ENCODE results near the gene R3HDM4.

The R3HDM4 gene

DNA sequence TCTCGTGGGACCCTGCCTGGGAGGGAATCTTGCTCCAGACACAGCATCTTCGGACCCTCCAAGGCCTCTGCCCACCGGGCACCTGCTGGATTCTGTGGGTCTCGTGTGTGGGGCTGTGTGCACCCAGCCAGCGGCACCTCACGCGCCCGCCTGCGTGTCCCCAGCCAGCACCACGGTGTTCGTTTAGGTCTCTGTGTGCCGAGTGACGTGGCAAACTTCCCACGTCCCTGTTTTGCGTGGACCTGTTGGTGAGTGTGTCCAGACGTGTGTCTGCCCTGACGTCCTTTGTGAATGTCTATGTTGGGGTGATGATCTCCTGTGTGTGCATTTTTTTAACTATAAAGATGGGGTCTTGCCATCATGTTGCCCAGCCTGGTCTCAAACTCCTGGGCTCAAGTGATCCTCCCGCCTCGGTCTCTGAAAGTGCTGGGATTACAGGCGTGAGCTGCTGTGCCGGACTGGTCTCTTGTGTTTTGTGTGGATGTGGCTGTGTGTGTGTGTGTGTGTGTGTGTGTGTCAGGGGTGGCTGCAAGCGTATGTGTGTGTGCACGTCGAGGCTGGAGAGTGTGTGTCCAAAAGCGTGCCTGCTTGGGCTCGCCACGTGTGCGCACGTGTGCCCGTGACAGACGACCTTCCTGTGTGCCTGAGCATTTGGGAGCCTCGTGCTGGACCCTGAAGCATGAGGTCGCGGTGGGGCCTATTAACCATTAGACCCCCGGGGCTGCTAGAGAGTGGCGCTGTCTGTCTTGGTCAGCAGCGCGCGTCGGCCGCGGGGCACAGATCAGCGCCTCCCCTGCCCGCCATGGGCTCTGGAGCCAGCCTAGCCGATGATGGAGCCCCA is 28.5 kb upstream of the R3HDM4 start:
- no peak for DNase-seq (ENCODE audit: low read depth)
- H3K4me3 ChIP-seq (ENCODE audit: control insufficient read depth, low read depth, low read length): peak overlapping the region; percentile 33
- no peak for TF ChIP-seq CTCF (IDR thresholded peaks at IDR 0.05; ENCODE audit: control insufficient read depth, insufficient read depth, low read depth, low read length, missing control alignments)

- peak overlapping the region; percentile 33 for H3K4me3 ChIP-seq (ENCODE audit: control insufficient read depth, low read depth, low read length)
Observed at GRCh38 chr19:940591-941291, 27.7 kb upstream of the R3HDM4 start.

GRCh38 chr19:939922-940321 is 26.9 kb upstream of the R3HDM4 start:
- TF ChIP-seq CTCF (IDR thresholded peaks at IDR 0.05; ENCODE audit: control insufficient read depth, insufficient read depth, low read depth, low read length, missing control alignments): no peak
- no peak overlapping the region for H3K4me3 ChIP-seq (ENCODE audit: control insufficient read depth, low read depth, low read length)
- DNase-seq (ENCODE audit: low read depth): no peak

More at GRCh38 chr19:940591-941291, 27.7 kb upstream of the R3HDM4 start:
- DNase-seq (ENCODE audit: low read depth): no peak
- no peak for TF ChIP-seq CTCF (IDR thresholded peaks at IDR 0.05; ENCODE audit: control insufficient read depth, insufficient read depth, low read depth, low read length, missing control alignments)

GRCh38 chr19:939439-939838 is 26.4 kb upstream of the R3HDM4 start:
- H3K4me3 ChIP-seq (ENCODE audit: control insufficient read depth, low read depth, low read length): no peak overlapping the region
- no peak for DNase-seq (ENCODE audit: low read depth)
- no peak for TF ChIP-seq CTCF (IDR thresholded peaks at IDR 0.05; ENCODE audit: control insufficient read depth, insufficient read depth, low read depth, low read length, missing control alignments)

DNA sequence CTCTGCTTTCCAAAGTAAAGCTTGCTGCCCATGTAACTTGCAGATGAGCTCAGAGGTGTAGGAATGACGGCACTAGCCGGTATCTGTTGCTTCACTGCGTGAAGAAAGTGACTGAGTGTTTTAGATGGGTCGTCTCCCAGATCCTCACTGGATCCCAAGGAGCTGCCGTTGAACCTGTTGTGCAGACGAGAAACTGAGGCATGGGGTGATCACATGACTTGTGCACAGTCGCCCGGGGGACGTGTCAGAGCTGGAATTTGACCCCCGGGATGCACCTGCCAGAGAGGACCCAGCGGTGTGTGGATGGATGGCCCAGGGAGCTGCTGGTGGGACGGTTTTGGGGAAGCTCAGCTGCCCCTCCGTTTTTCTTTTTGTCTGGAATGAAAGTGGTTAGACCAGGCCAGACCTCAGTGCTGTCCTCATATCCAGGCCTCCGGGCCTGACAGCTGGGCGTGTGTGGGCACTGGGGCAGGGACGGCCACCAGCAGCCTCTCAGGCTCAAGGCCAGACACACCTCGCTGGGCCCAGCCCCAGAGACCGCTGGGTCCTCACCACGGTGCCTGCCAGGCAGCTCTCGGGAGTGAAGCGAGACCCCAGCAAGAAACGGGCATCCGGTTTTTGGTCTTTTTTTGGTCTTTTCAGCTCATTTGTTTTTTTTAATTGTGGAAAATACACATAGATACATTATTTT is 25.4 kb upstream of the R3HDM4 start:
- no peak for TF ChIP-seq CTCF (IDR thresholded peaks at IDR 0.05; ENCODE audit: control insufficient read depth, insufficient read depth, low read depth, low read length, missing control alignments)

GRCh38 chr19:937259-937694 is 24.3 kb upstream of the R3HDM4 start:
- no peak overlapping the region for H3K4me3 ChIP-seq (ENCODE audit: control insufficient read depth, low read depth, low read length)
- DNase-seq (ENCODE audit: low read depth): no peak
- no peak for TF ChIP-seq CTCF (IDR thresholded peaks at IDR 0.05; ENCODE audit: control insufficient read depth, insufficient read depth, low read depth, low read length, missing control alignments)

More for the DNA sequence above, 25.4 kb upstream of the R3HDM4 start:
- DNase-seq (ENCODE audit: low read depth): no peak
- H3K4me3 ChIP-seq (ENCODE audit: control insufficient read depth, low read depth, low read length): no peak overlapping the region

Data from AG09309 (cell line).